Measurements from ENCODE around the gene TMEM63B.
A peak's percentile ranks its signal among the peaks of the same experiment; 100 is the strongest.

The TMEM63B gene

GRCh38 chr6:44119704-44120262, 7.6 kb upstream of the TMEM63B start:
- TF ChIP-seq CTCF (IDR thresholded peaks at IDR 0.05; ENCODE audit: insufficient read depth, low read depth, low read length, missing control alignments), result no peak
- H3K4me3 ChIP-seq (ENCODE audit: low read length), result no peak overlapping the region
- peak; percentile 42 for DNase-seq (ENCODE audit: low read depth)

GRCh38 chr6:44120692-44121443, 6.5 kb upstream of the TMEM63B start:
- TF ChIP-seq CTCF (IDR thresholded peaks at IDR 0.05; ENCODE audit: insufficient read depth, low read depth, low read length, missing control alignments), result no peak
- H3K4me3 ChIP-seq (ENCODE audit: low read length), result no peak overlapping the region
- DNase-seq (ENCODE audit: low read depth), result no peak

GRCh38 chr6:44122801-44123200, 4.6 kb upstream of the TMEM63B start:
- no peak for DNase-seq (ENCODE audit: low read depth)
- TF ChIP-seq CTCF (IDR thresholded peaks at IDR 0.05; ENCODE audit: insufficient read depth, low read depth, low read length, missing control alignments), result no peak
- no peak overlapping the region for H3K4me3 ChIP-seq (ENCODE audit: low read length)

GRCh38 chr6:44123544-44123943, 3.8 kb upstream of the TMEM63B start:
- no peak for TF ChIP-seq CTCF (IDR thresholded peaks at IDR 0.05; ENCODE audit: insufficient read depth, low read depth, low read length, missing control alignments)
- no peak overlapping the region for H3K4me3 ChIP-seq (ENCODE audit: low read length)
- no peak for DNase-seq (ENCODE audit: low read depth)

- peak; percentile 76 for DNase-seq (ENCODE audit: low read depth)
- peak overlapping the region; percentile 89 for H3K4me3 ChIP-seq (ENCODE audit: low read length)
- TF ChIP-seq CTCF (IDR thresholded peaks at IDR 0.05; ENCODE audit: insufficient read depth, low read depth, low read length, missing control alignments), result no peak
These were observed 819 bp upstream of the TMEM63B start for GRCh38 chr6:44126320-44127149.

- DNase-seq (ENCODE audit: low read depth), result peak; percentile 80
- H3K4me3 ChIP-seq (ENCODE audit: low read length), result peak overlapping the region; percentile 77
- no peak for TF ChIP-seq CTCF (IDR thresholded peaks at IDR 0.05; ENCODE audit: insufficient read depth, low read depth, low read length, missing control alignments)
These were observed 915 bp downstream of the TMEM63B start for GRCh38 chr6:44128020-44128917.

All from epithelial cell of esophagus (primary cell).